Left cardiac atrium (tissue), 4 donors: ENCODE results near the gene KIAA0753. TPM values are rescaled to one million over a fixed set of nuclear protein-coding genes. Genes with fewer than 3 reads are reported as not detected.

Source experiments
- ATAC-seq, 2 donors: fragments of 200-7000 bp; cut with Tn5 transposase; one replicate each; pipeline ENCODE4 v1.9.1; 2020; ENCODE audit warnings: mild to moderate bottlenecking in 2 of 2, moderate library complexity in 2 of 2
- DNase-seq: peaks from one replicate; pipeline ENCODE4 v3.0.0-alpha.2; 2020
- intact Hi-C, 2 donors: fragments of 100-400 bp; cut with DNase I; formaldehyde crosslinking; loops; one replicate each; pipeline versions ENCODE4 v1.14.1 to v1.15.1; 2022 to 2023
- total RNA-seq, 2 donors: library from RNA; stranded (reverse); fragmentation: NEBNext Ultra II Directional; extraction: Animal tissue kit (Norgen Biotek cat#: 25700); gene quantifications; one replicate each; pipeline ENCODE4 v1.2.1, GENCODE V29; 2021
- donor health status: DM: no; HTN: yes; CAD: no.
- donor health status: DM: no; HTN: yes; CAD: no; lungs with severe emphysema.
- donor health status: DM: yes; HTN: yes; CAD: no.
- donor health status: Dilated cardiomyopathy.

Gene KIAA0753
- total RNA-seq, 2 donors from 2014 or later: 4.7 to 6.3 TPM

GRCh38 chr17:6651919-6652452 is 11.5 kb upstream of the KIAA0753 start:
- intact Hi-C loops: no loop called here
- DNase-seq (peak; percentile 52), ATAC-seq (peak; percentile 17 to 48)

GRCh38 chr17:6651354-6651918 is 10.9 kb upstream of the KIAA0753 start, which contains the start of the genes C17orf100 and MED31:
Gene C17orf100, plus strand, starts transcription at chr17:6651762. Its CDS starts 152 bp downstream, at chr17:6651914.
Gene MED31, minus strand, starts transcription at chr17:6651605. Its CDS starts 77 bp downstream, at chr17:6651528.
- ATAC-seq (peak; percentile 98 to 99), DNase-seq (peak; percentile 96)
- intact Hi-C loops: no loop called here

GRCh38 chr17:6648181-6648580 is 7.7 kb upstream of the KIAA0753 start:
- intact Hi-C loops: no loop called here
- no peak for DNase-seq
- ATAC-seq: no peak

GRCh38 chr17:6643451-6644125 is 3.1 kb upstream of the KIAA0753 start:
- no peak for ATAC-seq
- intact Hi-C loops: no loop called here
- DNase-seq: no peak

- DNase-seq (no peak), ATAC-seq (no peak)
- intact Hi-C loops: no loop called here
These were observed 2.1 kb upstream of the KIAA0753 start for GRCh38 chr17:6642592-6642991.

GRCh38 chr17:6641247-6641863 is 844 bp upstream of the KIAA0753 start:
- intact Hi-C loops: no loop called here
- ATAC-seq (peak in 1 of 2 donors; percentile 5), DNase-seq (no peak)

GRCh38 chr17:6639586-6640535 is 650 bp downstream of the KIAA0753 start:
- intact Hi-C loops: no loop called here

GRCh38 chr17:6639014-6639585 is 1.4 kb downstream of the KIAA0753 start:
- ATAC-seq (no peak), DNase-seq (no peak)
- intact Hi-C loops: no loop called here

More at GRCh38 chr17:6639586-6640535, 650 bp downstream of the KIAA0753 start:
- DNase-seq (peak; percentile 50), ATAC-seq (peak; percentile 51 to 64)

GRCh38 chr17:6638046-6638908 is 2.2 kb downstream of the KIAA0753 start:
- ATAC-seq: no peak
- intact Hi-C loops: no loop called here
- no peak for DNase-seq

GRCh38 chr17:6637458-6637840 is 3.1 kb downstream of the KIAA0753 start:
- DNase-seq (no peak), ATAC-seq (no peak)
- intact Hi-C loops: no loop called here

GRCh38 chr17:6636616-6637457 is 3.7 kb downstream of the KIAA0753 start:
- DNase-seq: no peak
- intact Hi-C loops: no loop called here

GRCh38 chr17:6636105-6636504 is 4.4 kb downstream of the KIAA0753 start:
- intact Hi-C loops: no loop called here

More at GRCh38 chr17:6636616-6637457, 3.7 kb downstream of the KIAA0753 start:
- no peak for ATAC-seq

GRCh38 chr17:6633263-6633662 is 7.2 kb downstream of the KIAA0753 start:
- DNase-seq: no peak
- intact Hi-C loops: no loop called here
- ATAC-seq: no peak

More at GRCh38 chr17:6636105-6636504, 4.4 kb downstream of the KIAA0753 start:
- DNase-seq (no peak), ATAC-seq (no peak)

- intact Hi-C loops: no loop called here
- DNase-seq (no peak), ATAC-seq (no peak)
These were observed 8.0 kb downstream of the KIAA0753 start for GRCh38 chr17:6632530-6632929.

GRCh38 chr17:6630390-6630789 is 10.1 kb downstream of the KIAA0753 start:
- ATAC-seq (no peak), DNase-seq (no peak)
- intact Hi-C loops: no loop called here

- ATAC-seq (no peak), DNase-seq (no peak)
- intact Hi-C loops: no loop called here
These were observed 13.5 kb downstream of the KIAA0753 start for GRCh38 chr17:6627019-6627418.

- DNase-seq (no peak), ATAC-seq (no peak)
- intact Hi-C loops: no loop called here
These were observed 13.9 kb downstream of the KIAA0753 start for GRCh38 chr17:6626616-6627015.
